Prostate gland (tissue), 2 donors: ENCODE data around the gene RPTOR. TPM values are rescaled to one million over a fixed set of nuclear protein-coding genes. Genes with fewer than 3 reads are reported as not detected.
A peak's percentile ranks its signal among the peaks of the same experiment; 100 is the strongest.

Source experiments
- DNase-seq: peaks from one replicate; pipeline ENCODE4 v3.0.0-alpha.2; 2019; ENCODE audit warnings: low spot score
- H3K27ac ChIP-seq, 2 donors: fragments of 200-600 bp; sonication (generic); 2 replicates each; pipeline ENCODE4 v1.5.1; 2017 to 2019
- H3K27me3 ChIP-seq: fragments of 200-600 bp; sonication (generic); replicated peaks from 2 replicates; pipeline ENCODE4 v1.5.1; 2019; ENCODE audit not compliant: insufficient read depth
- H3K36me3 ChIP-seq, 2 donors: fragments of 200-600 bp; sonication (generic); 1 replicate in 1 of 2; 2 replicates in 1 of 2; pipeline versions ENCODE4 v1.5.1 to v1.8.1; 2017 to 2019
- H3K4me1 ChIP-seq: fragments of 200-600 bp; sonication (generic); replicated peaks from 2 replicates; pipeline ENCODE4 v1.5.1; 2019
- H3K4me3 ChIP-seq, 2 donors: fragments of 200-600 bp; sonication (generic); 2 replicates each; pipeline ENCODE4 v1.5.1; 2017 to 2019
- H3K9me3 ChIP-seq: fragments of 200-600 bp; sonication (generic); 2 replicates; pipeline ENCODE4 v1.5.1; 2017
- POLR2A ChIP-seq: fragments of 450-650 bp; IDR thresholded peaks from one replicate; pipeline ENCODE4 v1.6.1; 2016; ENCODE audit warnings: antibody characterized with exemption, mild to moderate bottlenecking
- POLR2AphosphoS5 ChIP-seq: sonication (generic); formaldehyde crosslinking; IDR thresholded peaks from one replicate; pipeline ENCODE4 v1.6.1; 2017; ENCODE audit warnings: antibody characterized with exemption
- whole genome bisulfite sequencing: methylation state at CpG from one replicate; pipeline ENCODE4 v1.1.5; 2018; 5-methylcytosine and 5-hydroxymethylcytosine counted together
- intact Hi-C: fragments of 100-400 bp; cut with DNase I; formaldehyde crosslinking; loops from one replicate; pipeline ENCODE4 v1.14.2; 2022
- total RNA-seq, 2 donors: library from RNA; depleted of rRNA; stranded (reverse); fragments of >200 nt; gene quantifications; one replicate each; pipeline ENCODE4 v1.1.0, GENCODE V29; 2016
- TF ChIP-seq, protein P1 (sequence below), 4 experiments: fragments of 200-600 bp in 2 of 4; fragments of 450-650 bp in 2 of 4; sonication (generic) in 2 of 4; IDR thresholded peaks; 1 replicate in 3 of 4; 2 replicates in 1 of 4; pipeline ENCODE4 v1.5.1; 2016 to 2019; ENCODE audit warnings: antibody characterized with exemption in 4 of 4, mild to moderate bottlenecking in 2 of 4, moderate library complexity in 2 of 4

RPTOR gene
- total RNA-seq, 2 donors from 2014 or later = 30.3 to 62.5 TPM

DNA sequence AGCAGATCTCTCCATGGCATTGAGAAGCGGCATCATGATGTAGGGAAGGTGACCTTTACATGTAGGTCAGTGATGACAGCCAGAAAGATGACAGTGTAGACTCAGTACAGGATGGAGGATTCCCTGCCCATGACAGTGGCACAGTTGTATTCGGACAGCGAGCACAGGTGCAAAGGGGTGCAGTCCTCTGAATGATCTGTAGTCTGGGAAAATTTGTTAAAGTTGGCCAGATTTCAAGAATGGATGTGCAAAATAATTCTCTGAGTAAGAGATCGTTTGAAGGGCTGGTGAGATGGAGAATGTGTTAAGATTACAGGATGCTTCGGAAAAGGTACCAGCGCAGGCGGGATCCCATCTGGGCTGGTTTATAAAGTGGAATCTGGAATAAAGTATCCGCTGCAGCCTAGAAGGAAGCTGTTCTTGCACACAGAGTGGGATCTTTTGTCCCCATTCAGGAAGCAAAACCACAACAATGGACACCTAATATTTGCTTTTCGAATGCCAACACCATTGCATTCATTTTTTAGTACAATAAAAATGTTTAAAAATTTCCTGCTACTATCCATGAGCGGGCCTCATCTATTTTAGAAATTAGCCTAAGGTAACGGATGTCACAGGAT is 101.2 kb downstream of the RPTOR start:
- DNase-seq = no peak
- intact Hi-C loops = no loop called here
- Histone ChIP-seq H3K9me3 (no peaks in the 10 kb centered on the region), H3K4me3 (no peak overlapping the region), H3K27ac (no peak overlapping the region), H3K4me1 (no peaks in the 10 kb centered on the region), H3K27me3 (no peaks in the 10 kb centered on the region), H3K36me3 (no peaks in the 10 kb centered on the region)
- 60% methylated on average over 11 of the region's 11 CpGs for WGBS
- TF ChIP-seq, protein P1, sequence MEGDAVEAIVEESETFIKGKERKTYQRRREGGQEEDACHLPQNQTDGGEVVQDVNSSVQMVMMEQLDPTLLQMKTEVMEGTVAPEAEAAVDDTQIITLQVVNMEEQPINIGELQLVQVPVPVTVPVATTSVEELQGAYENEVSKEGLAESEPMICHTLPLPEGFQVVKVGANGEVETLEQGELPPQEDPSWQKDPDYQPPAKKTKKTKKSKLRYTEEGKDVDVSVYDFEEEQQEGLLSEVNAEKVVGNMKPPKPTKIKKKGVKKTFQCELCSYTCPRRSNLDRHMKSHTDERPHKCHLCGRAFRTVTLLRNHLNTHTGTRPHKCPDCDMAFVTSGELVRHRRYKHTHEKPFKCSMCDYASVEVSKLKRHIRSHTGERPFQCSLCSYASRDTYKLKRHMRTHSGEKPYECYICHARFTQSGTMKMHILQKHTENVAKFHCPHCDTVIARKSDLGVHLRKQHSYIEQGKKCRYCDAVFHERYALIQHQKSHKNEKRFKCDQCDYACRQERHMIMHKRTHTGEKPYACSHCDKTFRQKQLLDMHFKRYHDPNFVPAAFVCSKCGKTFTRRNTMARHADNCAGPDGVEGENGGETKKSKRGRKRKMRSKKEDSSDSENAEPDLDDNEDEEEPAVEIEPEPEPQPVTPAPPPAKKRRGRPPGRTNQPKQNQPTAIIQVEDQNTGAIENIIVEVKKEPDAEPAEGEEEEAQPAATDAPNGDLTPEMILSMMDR (IDR thresholded peaks at IDR 0.05) = no peak
- no peak for TF ChIP-seq POLR2AphosphoS5
- TF ChIP-seq POLR2A = no peak

- intact Hi-C loops = no loop called here
- no peak for DNase-seq
- WGBS = 69% methylated on average over 9 of the region's 9 CpGs
- H3K4me3 ChIP-seq = no peak overlapping the region
- H3K4me1 ChIP-seq = no peaks in the 10 kb centered on the region
- H3K9me3 ChIP-seq = no peaks in the 10 kb centered on the region
- H3K27ac ChIP-seq = no peak overlapping the region
- no peaks in the 10 kb centered on the region for H3K36me3 ChIP-seq
- TF ChIP-seq, protein P1 (IDR thresholded peaks at IDR 0.05) = no peak
- TF ChIP-seq POLR2AphosphoS5 = no peak
- no peak for TF ChIP-seq POLR2A
- H3K27me3 ChIP-seq = no peaks in the 10 kb centered on the region
Observed at GRCh38 chr17:80646328-80646727, 101.7 kb downstream of the RPTOR start.

DNA sequence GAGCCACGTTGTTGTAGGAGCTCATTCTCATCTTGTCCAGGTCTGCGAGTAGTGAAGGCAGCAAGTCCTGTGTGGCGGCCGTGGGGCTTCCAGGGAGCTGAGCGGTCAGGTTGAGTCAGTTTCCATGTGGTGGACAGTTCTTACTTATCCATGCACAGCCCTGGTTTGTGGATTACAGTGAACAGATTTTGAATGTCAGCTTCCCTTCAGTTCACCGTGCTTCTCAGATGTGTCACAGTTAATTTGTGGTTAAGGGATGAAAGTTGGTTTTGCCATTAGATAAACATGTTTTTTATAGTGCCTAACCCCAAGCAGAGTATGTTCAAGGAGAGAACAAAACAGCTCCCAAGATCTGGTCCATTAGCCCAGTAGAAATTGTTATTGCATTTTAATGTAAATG is 103.1 kb downstream of the RPTOR start:
- Histone ChIP-seq H3K27ac (no peak overlapping the region), H3K27me3 (no peaks in the 10 kb centered on the region), H3K4me3 (no peak overlapping the region), H3K36me3 (no peaks in the 10 kb centered on the region), H3K9me3 (no peaks in the 10 kb centered on the region), H3K4me1 (no peaks in the 10 kb centered on the region)
- no peak for DNase-seq
- TF ChIP-seq, protein P1 (IDR thresholded peaks at IDR 0.05) = no peak
- TF ChIP-seq POLR2A (no peak), POLR2AphosphoS5 (no peak)
- intact Hi-C loops = no loop called here
- WGBS = 88% methylated on average over 6 of the region's 6 CpGs

- H3K4me3 ChIP-seq = no peak overlapping the region
- H3K4me1 ChIP-seq = no peaks in the 10 kb centered on the region
- no peak overlapping the region for H3K27ac ChIP-seq
- H3K36me3 ChIP-seq = no peaks in the 10 kb centered on the region
- no peak for TF ChIP-seq POLR2A
- TF ChIP-seq POLR2AphosphoS5 = no peak
- TF ChIP-seq, protein P1 (IDR thresholded peaks at IDR 0.05) = no peak
- intact Hi-C loops = no loop called here
- DNase-seq = no peak
- H3K9me3 ChIP-seq = no peaks in the 10 kb centered on the region
- 89% methylated on average over 10 of the region's 10 CpGs for WGBS
- no peaks in the 10 kb centered on the region for H3K27me3 ChIP-seq
Observed at GRCh38 chr17:80649200-80649644, 104.6 kb downstream of the RPTOR start.

GRCh38 chr17:80649672-80650330 is 105.2 kb downstream of the RPTOR start:
- no peaks in the 10 kb centered on the region for H3K9me3 ChIP-seq
- no peaks in the 10 kb centered on the region for H3K4me1 ChIP-seq
- no peaks in the 10 kb centered on the region for H3K36me3 ChIP-seq
- TF ChIP-seq, protein P1 (IDR thresholded peaks at IDR 0.05) = peak in 1 of 4 experiments; percentile 9
- no peak for TF ChIP-seq POLR2A
- WGBS = 65% methylated on average over 14 of the region's 14 CpGs
- intact Hi-C loops = no loop called here
- no peak overlapping the region for H3K4me3 ChIP-seq
- no peaks in the 10 kb centered on the region for H3K27me3 ChIP-seq
- no peak for DNase-seq
- no peak overlapping the region for H3K27ac ChIP-seq
